Activated T-cell treated with anti-CD3 and anti-CD28 coated beads for 1 hour (primary cell): ENCODE results near the gene PWWP2B.
"Not testable (repeated sequence)": the region's sequence is repeated elsewhere in the genome, so short reads cannot be mapped to it uniquely, and the experiment has no call there.

Source experiments
- DNase-seq: peaks from one replicate; pipeline ENCODE4 v3.0.0-alpha.2; 2020; ENCODE audit warnings: low read depth

The PWWP2B gene

GRCh38 chr10:132382231-132382922 is 14.6 kb upstream of the PWWP2B start:
- no peak for DNase-seq

- no peak for DNase-seq
Observed at GRCh38 chr10:132383101-132383500, 13.9 kb upstream of the PWWP2B start.

DNA sequence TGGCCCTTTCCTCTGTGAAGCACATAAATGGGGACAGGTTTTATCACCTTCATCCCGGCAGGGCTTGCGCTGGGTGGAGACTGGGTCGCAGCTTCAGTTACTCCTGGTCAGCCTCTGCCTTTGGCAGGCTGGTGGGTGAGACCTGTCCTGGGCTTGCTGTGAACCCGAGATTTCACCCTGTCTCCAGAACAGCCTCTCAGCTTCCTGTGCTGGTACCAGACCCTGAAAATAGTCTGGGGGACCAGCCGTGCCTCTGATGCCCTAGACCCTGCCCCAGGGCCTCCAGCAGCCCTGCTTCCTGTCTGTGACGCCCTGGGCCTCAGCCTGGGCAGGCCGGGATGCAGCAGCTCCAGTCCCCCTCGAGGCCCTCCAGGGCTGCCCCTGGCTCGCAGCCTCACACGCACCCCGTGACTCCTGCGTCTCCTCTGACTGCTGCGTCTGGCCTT is 13.2 kb upstream of the PWWP2B start:
- no peak for DNase-seq

GRCh38 chr10:132384618-132385388 is 12.2 kb upstream of the PWWP2B start:
- DNase-seq: no peak

DNA sequence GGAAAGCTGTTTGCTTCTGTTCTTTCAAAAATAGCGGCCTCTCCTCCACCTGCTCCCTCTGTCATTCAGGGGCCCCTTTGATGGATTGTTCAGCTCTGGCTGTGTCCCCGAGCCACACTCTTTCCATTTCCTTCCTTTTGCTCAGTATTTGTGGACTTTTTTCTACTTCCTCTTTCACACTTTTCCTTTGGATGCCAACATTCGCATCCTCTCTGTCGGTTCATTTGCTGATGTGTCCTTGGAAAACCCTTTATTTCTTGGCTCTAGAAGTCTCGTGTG is 11.7 kb upstream of the PWWP2B start:
- no peak for DNase-seq

DNA sequence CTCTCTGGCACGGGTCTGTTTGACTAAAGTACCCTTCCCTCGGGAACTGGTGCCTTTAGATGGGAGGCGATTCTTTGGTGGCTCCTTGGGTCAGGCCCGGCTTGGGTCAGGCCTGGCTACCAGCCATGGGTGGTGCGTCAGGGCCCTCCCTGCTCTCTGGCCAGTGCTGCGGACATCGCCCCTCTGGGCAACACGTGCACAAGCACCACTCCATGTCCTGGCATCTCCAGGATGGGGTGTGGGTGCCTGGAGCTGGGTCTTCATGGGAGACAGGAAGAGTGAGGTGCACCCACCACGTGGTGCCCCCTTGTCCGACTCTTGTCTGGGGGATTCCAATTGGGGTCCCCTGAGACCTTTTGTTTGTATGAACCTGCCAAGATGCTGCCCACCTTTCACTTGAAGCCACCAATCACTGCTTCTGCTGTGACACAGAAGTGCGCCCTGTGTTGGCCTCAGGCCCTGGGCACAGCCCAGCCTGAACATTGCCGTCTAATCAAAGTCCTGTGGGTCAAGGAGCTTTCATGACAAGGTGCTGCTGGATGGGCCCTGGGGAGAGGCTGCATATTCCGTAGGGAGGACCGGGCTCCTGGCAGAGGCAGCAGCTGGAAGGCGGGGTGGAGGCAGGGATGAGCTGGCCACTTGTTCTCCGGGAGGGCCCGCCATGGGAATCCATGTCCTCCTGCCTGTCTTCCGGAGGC is 11.1 kb upstream of the PWWP2B start:
- DNase-seq: no peak

DNA sequence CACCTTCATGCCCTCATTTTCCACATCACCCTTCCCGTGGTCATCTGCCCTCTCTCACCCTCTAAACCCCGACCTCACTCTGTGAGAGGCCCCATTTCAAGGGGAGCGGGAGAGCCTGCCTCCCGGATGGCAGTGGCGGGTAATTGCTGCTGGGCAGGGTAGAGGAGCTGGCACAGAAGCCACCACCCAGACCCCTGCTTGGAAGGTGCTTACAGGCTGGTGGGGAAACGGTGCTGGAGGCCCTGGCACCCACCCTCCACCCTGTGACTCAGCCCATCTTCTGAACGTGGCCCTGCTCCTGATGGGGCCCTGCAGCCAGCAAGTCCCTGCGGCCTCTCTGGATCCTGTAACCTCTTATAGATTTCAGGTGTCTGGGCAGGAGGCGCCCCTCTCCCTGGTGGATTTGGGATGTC is 10.6 kb upstream of the PWWP2B start:
- DNase-seq: no peak

DNA sequence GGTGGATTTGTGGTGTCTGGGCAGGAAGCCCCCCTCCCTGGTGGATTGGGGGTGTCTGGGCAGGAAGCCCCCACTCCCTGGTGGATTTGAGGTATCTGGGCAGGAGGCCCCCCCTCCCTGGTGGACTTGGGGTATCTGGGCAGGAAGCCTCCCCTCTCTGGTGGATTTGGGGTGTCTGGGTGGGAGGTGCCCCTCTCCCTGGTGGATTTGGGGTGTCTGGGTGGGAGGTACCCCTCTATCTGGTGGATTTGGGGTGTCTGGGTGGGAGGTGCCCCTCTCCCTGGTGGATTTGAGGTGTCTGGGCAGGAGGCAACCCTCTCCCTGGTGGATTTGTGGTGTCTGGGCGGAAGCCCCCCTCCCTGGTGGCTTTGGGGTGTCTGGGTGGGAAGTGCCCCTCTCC is 10.1 kb upstream of the PWWP2B start:
- DNase-seq: not testable (repeated sequence)

DNA sequence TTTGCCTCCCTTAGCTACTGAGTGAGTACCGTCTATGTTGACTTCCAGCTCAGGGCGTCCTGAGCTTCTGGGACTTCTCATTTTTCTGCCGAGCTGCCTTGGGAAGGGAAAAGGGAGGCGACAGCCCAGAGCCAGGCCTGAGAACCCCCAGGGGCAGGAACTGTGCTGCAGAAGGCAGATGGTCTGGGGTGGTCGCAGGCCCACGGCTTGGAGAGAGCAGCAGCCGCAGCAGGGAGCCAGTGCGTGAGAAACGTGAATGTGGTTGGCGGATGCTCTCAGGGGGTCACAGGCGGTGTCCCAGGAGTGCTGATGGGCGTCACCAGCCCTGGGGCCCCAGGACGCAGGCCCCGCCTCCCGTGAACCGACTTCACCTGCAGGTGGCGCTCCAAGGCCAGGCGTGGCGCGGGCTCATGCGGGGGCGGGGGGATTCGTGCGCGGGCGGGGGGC is 9.2 kb upstream of the PWWP2B start:
- peak; percentile 84 for DNase-seq

DNA sequence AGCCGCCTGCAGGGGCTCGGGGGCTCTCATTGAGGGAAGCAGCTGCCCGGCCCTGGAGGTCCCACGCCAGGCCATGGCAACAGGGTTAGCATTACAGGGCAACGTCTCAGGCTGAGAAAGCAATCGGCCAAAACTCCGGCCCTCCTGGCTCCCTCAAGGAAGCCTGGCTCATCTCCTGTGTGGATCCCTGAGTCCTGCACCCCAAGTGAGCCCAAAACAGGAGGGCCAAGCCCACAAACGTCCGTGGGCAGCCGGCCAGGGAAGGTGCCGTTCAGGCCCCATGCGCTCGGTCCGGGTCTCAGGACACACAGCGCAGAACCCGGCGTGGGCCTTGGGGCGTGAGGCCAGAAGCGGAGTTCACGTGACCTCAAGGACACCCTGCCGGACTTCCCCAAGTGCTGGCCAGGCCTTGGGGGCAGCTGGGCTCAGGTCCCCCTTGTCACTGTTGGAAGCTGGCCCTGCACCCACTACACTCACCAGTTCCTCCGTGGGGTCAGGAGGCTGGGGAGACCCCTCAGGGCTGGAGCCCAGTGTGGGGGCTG is 8.0 kb upstream of the PWWP2B start:
- no peak for DNase-seq

- DNase-seq: no peak
Observed at GRCh38 chr10:132389433-132390169, 7.4 kb upstream of the PWWP2B start.

GRCh38 chr10:132390170-132390920 is 6.7 kb upstream of the PWWP2B start:
- DNase-seq: no peak

DNA sequence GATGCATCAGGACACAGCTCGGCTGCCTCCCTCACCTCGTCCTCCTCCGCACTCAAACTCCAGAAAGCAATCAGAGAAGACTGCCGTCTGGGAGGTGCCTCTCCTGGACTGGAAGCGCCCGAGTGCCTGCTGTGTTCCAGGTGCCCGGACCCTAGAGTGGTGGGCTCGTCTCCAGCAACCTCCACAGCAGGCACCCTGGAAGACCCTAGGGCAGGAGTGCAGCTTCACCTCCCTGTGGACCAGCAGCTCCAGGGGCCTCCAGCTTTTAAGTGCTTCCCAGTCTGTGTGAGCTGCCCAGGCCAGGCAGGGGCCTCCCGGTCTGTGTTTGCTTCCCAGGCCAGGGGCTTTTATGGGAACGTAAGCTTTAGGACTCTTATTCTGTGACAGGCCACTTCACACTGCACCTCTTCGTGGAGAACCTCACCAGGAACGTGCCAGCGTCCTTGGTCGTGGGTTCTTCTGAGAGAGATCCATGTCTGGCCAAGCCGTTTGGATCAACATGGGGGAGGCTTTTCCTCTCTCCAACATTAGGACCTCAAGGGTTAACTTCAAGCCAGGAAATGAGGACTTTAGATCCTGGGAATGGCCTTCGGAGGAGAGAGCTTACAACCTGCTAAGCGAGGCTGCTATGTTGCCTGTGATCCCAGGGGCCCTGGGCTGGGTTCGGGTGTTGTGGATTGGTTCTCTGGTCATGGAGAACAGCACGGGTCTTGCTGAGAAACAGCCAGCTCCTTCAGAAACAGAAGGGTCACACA is 5.9 kb upstream of the PWWP2B start:
- no peak for DNase-seq

- no peak for DNase-seq
Observed at GRCh38 chr10:132391676-132392020, 5.4 kb upstream of the PWWP2B start.

DNA sequence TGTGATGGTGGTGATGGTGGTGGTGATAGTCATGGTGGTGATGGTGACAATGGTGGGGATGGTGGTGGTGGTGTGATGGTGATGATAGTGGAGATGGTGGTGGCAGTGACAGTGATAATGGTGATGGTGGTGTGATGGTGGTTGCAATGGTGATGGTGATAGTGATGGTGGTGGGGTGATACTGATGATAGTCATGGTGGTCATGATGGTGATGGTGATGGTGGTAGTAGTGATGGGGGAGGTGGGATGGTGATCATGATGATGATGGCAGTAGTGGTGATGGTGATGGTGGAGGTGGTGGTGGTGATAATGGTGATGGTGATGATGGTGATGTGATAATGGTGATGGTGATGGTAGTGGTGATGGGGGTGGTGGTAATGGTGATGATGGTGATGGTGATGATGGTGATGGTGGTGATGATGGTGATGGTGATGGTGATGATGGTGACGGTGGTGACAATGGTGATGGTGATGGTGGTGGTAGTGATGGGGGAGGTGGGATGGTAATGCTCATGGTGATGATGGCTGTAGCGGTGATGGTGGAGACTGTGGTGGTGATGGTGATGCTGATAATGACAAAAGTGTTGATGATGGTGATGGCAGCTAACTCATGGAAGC is 4.7 kb upstream of the PWWP2B start:
- DNase-seq: no peak

- DNase-seq: no peak
Observed at GRCh38 chr10:132392811-132393694, 3.9 kb upstream of the PWWP2B start.

- DNase-seq: no peak
Observed at GRCh38 chr10:132393695-132394181, 3.3 kb upstream of the PWWP2B start.

GRCh38 chr10:132394201-132394811 is 2.7 kb upstream of the PWWP2B start:
- DNase-seq: no peak
